GM19023 (cell line): ENCODE results near the gene SH3D21.

Source experiments
- ATAC-seq: cut with Tn5 transposase; IDR thresholded peaks from one replicate; pipeline ENCODE4 v1.9.1; 2021; ENCODE audit warnings: mild to moderate bottlenecking, moderate library complexity; ENCODE audit not compliant: unreplicated experiment

SH3D21 gene

GRCh38 chr1:36355811-36356210, 49.6 kb downstream of the SH3D21 start:
- ATAC-seq = no peak

DNA sequence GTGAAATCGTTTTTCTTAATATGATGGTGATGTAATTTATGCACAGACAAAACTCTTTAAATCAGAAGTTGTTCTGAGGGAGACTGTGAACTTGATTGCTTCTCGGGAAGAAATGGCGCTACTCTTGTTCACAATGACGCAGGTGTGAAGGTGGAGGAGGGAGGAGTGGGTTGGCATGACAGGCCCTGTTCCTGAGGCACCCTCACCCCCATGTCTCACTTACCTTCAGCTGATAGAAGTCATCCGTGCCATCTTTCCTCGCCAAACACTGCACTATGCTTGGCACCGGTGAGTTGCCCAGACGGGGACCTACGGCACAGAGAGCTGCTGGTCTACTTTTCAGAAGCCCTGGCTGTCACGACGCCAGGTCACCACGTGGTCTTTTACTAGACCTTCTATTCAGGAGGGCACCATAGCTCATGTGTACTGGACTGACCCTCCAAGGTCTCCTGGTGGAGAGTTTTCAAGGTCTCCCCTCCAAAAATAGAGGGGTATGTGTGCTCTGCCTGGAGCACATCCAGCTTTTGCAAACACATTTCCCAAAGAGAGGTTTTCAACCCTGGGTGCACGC, 52.4 kb downstream of the SH3D21 start:
- ATAC-seq = no peak

DNA sequence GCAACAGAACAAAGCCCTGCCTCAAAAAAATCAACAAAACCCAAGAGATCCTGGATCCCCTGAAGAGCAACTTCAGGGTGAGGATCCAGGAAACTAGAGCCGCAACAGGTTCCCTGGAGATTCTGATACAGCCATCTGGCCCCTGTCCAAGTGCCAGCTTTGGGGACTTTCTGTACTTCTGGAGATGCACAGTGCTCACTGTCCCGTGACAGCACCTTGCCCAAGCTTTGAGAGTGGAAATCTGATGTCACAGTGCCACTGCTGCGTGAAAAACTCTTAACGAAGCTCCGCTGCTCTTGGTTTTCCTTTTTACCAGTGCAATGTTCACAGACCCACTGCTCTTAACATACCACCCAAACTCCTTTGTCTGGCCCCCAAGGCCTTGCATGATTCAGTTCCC, 53.2 kb downstream of the SH3D21 start:
- ATAC-seq = no peak

- no peak for ATAC-seq
These were observed 53.9 kb downstream of the SH3D21 start for GRCh38 chr1:36359911-36360550.

DNA sequence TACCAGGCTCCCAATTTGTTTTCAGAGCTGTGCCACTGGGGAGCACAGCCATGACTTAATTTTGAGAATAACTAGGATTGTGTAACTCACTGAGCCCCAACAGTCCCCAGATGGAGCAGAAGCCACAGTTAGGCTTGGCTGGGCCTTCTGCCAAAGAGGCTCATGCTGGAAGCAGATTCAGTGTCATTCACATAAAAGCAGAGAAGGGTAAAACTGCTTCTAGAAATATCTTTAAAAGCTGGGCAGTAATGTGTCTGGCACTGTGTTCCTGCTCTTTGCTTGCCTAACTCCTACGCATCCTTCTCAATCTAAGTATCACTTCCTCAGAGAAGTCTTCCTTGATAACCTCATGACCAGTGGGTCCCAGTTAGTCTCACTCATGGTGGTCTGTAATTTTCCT, 59.2 kb downstream of the SH3D21 start:
- ATAC-seq = no peak

- ATAC-seq = no peak
These were observed 60.0 kb downstream of the SH3D21 start for GRCh38 chr1:36366091-36366661.

DNA sequence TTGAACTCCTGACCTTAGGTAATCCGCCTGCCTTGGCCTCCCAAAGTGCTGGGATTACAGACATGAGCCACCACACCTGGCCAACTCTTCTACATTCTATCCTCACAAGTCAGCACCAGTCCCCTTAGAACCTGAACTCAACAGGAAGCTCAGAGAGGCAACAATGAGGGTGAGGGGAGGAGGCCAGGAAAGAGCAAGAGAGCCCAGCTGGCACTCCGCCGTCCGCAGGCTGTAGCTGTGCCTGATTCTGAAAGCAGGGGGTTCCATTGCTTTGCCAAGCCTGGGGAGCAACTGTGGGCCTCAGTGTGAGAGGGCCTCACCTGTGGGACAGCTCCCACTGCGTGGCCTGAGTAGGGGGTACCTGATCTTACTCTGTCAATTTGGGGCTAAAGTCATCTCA, 60.9 kb downstream of the SH3D21 start:
- no peak for ATAC-seq

DNA sequence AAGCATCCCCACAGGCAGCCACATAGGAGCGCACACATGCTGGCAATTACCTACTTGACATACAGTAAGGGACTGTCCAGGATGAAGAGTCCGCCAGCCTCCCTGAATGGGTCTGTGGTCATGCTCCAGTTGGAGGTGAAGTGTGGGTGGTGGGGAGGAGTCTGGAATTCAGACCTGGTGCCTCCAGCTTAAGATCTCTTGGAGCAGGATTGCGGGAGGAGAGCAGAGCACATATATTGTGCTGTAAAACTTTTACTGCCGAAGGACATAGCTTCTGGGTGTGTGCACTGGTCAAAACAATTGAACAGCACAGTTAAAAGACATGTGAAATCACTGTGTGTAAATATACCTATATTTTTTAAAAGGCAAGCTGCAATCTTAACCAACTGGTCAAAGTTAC, 61.6 kb downstream of the SH3D21 start:
- no peak for ATAC-seq

GRCh38 chr1:36369061-36369861, 63.1 kb downstream of the SH3D21 start:
- no peak for ATAC-seq
